Psoas muscle (tissue), 8 donors: ENCODE measurements around the gene LDB1. TPM values are rescaled to one million over a fixed set of nuclear protein-coding genes. Genes with fewer than 3 reads are reported as not detected.
A peak's percentile ranks its signal among the peaks of the same experiment; 100 is the strongest.

ENCODE experiments used
- ATAC-seq, 4 donors: fragments of 200-7000 bp; cut with Tn5 transposase; one replicate each; pipeline ENCODE4 v1.9.1; 2020; ENCODE audit warnings: moderate library complexity in 3 of 4, mild to moderate bottlenecking in 2 of 4
- DNase-seq, 2 donors: peaks; one replicate each; pipeline ENCODE4 v3.0.0-alpha.2; 2020
- H3K27ac ChIP-seq: fragments of 200-600 bp; one replicate; pipeline ENCODE4 v1.8.0; 2022
- H3K27me3 ChIP-seq, 3 donors: fragments of 200-600 bp in 1 of 3; one replicate each; pipeline versions ENCODE4 v1.6.1 to v1.8.0; 2013 to 2022; ENCODE audit warnings: low read length in 2 of 3, mild to moderate bottlenecking in 2 of 3, moderate library complexity in 1 of 3; ENCODE audit not compliant: insufficient read depth in 3 of 3
- H3K36me3 ChIP-seq, 2 donors: fragments of 200-600 bp in 1 of 2; one replicate each; pipeline versions ENCODE4 v1.6.1 to v1.8.0; 2013 to 2022; ENCODE audit warnings: low read depth in 1 of 2, mild to moderate bottlenecking in 1 of 2, moderate library complexity in 1 of 2; ENCODE audit not compliant: insufficient read depth in 1 of 2
- H3K4me1 ChIP-seq: fragments of 200-600 bp; one replicate; pipeline ENCODE4 v1.8.0; 2022
- H3K4me3 ChIP-seq: fragments of 200-600 bp; one replicate; pipeline ENCODE4 v1.8.0; 2022; ENCODE audit warnings: mild to moderate bottlenecking
- H3K9me3 ChIP-seq: fragments of 200-600 bp; one replicate; pipeline ENCODE4 v1.8.0; 2022
- CTCF ChIP-seq: fragments of 200-600 bp; IDR thresholded peaks from one replicate; pipeline ENCODE4 v1.8.0; 2022; ENCODE audit warnings: antibody characterized with exemption
- WGBS, 3 donors: extraction: QIAGEN DNeasy Blood & Tissue Kit; methylation state at CpG; one replicate each; pipeline versions ENCODE4 v1.1.6 to v1.1.7; 2013; 5-methylcytosine and 5-hydroxymethylcytosine counted together
- intact Hi-C, 2 donors: fragments of 100-400 bp; cut with DNase I; formaldehyde crosslinking; loops; one replicate each; pipeline versions ENCODE4 v1.11.0 to v1.14.2; 2022
- polyA plus RNA-seq, 3 donors: library from polyadenylated mRNA; stranded (reverse); fragments of 200-250 nt; gene quantifications; one replicate each; pipeline ENCODE4 v1.2.3, GENCODE V29; 2013
- total RNA-seq, 4 donors: library from RNA; stranded (reverse); fragmentation: NEBNext Ultra II Directional in 2 of 4; extraction: Animal tissue kit (Norgen Biotek cat#: 25700) in 2 of 4; gene quantifications; one replicate each; pipeline versions ENCODE4 v1.2.1 to v1.2.4, GENCODE V29; 2021 to 2023
- donor health status: healthy with polysubstance abuse.
- donor health status: DM: no; HTN: no; CAD: no; lungs with moderate emphysema.
- donor health status: Bipolar disorder and iron deficiency.
- donor health status: healthy.
- donor health status: DM: yes; HTN: yes; CAD: no.
- donor health status: DM: no; HTN: no; CAD: no.
- donor health status: DM: no; HTN: no; CAD: no.
- donor health status: DM: yes; HTN: yes; CAD: no.

The LDB1 gene
- total and polyA plus RNA-seq, 7 donors, result 13.9 to 29.8 (median 24.7) TPM

- no peak for TF ChIP-seq CTCF
- Histone ChIP-seq H3K4me1 (peaks cover 27% of the 10 kb centered on the region), H3K27ac (peak overlapping the region; percentile 99), H3K36me3 (peaks cover 0 to 14% of the 10 kb centered on the region in 2 donors), H3K27me3 (no peaks in the 10 kb centered on the region), H3K9me3 (no peaks in the 10 kb centered on the region), H3K4me3 (peak overlapping the region; percentile 100)
- DNase-seq (peak; percentile 86 to 91), ATAC-seq (peak; percentile 65 to 78 (median 72))
- 1 to 2% (median 1%) methylated on average over 35 to 48 of the region's 48 CpGs for whole genome bisulfite sequencing, 3 donors
- intact Hi-C loops, result loop anchor here (2.0 kb wide), 1 partner anchor 17 kb away; no protein-coding TSS in a partner anchor
Measured at GRCh38 chr10:102133373-102134195, 13.4 kb upstream of the LDB1 start.

DNA sequence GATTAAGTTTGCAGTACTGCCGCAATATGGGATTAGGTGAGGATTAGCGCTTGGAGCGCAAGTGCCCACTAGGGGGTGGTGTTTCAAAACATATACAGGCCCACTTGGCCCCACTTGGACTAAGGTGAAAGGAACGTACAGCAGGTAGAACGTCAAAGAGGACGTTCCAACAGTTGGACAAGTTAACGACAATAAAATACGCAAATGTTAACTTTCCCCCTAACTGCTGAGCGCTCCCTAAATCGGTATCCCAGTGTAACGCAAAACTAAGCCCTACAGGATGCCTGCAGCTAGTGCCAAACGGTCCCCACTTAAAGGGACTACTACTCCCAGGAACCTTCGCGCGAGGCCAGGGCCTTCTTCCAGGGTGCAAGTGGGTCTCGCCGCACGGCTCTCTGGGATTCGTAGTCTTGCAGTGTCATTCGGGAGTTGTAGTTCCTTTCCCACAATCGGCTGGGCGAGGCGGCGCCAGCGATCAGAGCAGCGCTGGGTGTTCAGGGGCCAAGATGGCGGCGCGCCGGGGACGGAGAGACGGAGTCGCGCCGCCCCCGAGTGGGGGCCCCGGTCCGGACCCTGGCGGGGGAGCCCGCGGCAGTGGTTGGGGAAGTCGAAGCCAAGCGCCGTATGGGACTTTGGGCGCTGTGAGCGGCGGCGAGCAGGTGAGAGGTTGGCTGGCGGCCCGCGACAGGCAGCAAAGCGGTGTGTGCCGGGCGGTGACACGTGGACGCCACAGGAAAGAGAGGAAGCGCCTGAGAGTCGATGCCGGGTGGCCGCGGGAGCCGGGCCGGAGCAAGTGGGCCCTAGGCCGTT is 12.6 kb upstream of the LDB1 start, which contains the start of gene PPRC1:
PPRC1 (plus strand) TSS at position 478 of the 810 bp plus-strand sequence; CDS start at position 507, 29 bp downstream.
- Histone ChIP-seq H3K36me3 (peaks cover 0 to 6% of the 10 kb centered on the region in 2 donors), H3K27me3 (no peaks in the 10 kb centered on the region), H3K4me1 (peaks cover 27% of the 10 kb centered on the region), H3K4me3 (peak within 1 kb of the TSS; percentile 100), H3K9me3 (no peaks in the 10 kb centered on the region), H3K27ac (peak within 1 kb of the TSS; percentile 99)
- peak; percentile 86 for TF ChIP-seq CTCF
- ATAC-seq, result peak; percentile 94 to 95 (median 95)
- intact Hi-C loops, result no loop called here
- DNase-seq, result peak; percentile 99
- 0 to 1% (median 0%) methylated on average over 53 to 64 of the region's 64 CpGs for WGBS, 3 donors

DNA sequence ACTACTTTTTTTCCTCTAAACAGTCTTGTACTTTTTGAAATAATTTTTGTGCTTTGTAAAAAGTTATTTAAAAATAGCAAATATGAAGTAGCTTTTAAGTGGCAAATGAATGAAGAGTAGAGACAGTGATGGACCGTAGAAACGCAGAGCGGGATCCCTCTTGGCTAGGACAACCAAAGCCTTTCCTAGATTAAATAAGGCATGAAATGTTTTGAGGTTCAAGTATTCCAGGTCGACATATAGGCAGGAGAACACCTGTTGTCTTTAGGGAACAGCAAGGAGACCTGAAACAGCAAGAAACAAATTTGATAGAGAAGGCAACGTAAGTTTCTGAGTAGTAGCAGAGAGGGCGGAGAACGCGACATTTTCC is 12.0 kb upstream of the LDB1 start:
- ATAC-seq, result no peak
- H3K27ac ChIP-seq, result peak overlapping the region; percentile 99
- 14 to 19% (median 17%) methylated on average over 8 of the region's 8 CpGs for WGBS, 3 donors
- DNase-seq, result no peak
- intact Hi-C loops, result no loop called here
- H3K4me3 ChIP-seq, result peak overlapping the region; percentile 100
- H3K9me3 ChIP-seq, result no peaks in the 10 kb centered on the region
- H3K36me3 ChIP-seq, result no peaks in the 10 kb centered on the region
- H3K4me1 ChIP-seq, result peaks cover 27% of the 10 kb centered on the region
- TF ChIP-seq CTCF, result no peak
- no peaks in the 10 kb centered on the region for H3K27me3 ChIP-seq

GRCh38 chr10:102131286-102132170 is 11.4 kb upstream of the LDB1 start:
- Histone ChIP-seq H3K27me3 (no peaks in the 10 kb centered on the region), H3K4me1 (peaks cover 23% of the 10 kb centered on the region), H3K27ac (peak overlapping the region; percentile 99), H3K36me3 (no peaks in the 10 kb centered on the region), H3K4me3 (no peak overlapping the region), H3K9me3 (no peaks in the 10 kb centered on the region)
- intact Hi-C loops, result no loop called here
- DNase-seq (no peak), ATAC-seq (no peak)
- WGBS, 3 donors, result 90 to 94% (median 92%) methylated on average over 8 of the region's 8 CpGs
- no peak for TF ChIP-seq CTCF
